ENCODE results near the gene CAPG.

Gene CAPG

GRCh38 chr2:85438201-85439024, 28.2 kb upstream of the CAPG start:
- no peak for DNase-seq

DNA sequence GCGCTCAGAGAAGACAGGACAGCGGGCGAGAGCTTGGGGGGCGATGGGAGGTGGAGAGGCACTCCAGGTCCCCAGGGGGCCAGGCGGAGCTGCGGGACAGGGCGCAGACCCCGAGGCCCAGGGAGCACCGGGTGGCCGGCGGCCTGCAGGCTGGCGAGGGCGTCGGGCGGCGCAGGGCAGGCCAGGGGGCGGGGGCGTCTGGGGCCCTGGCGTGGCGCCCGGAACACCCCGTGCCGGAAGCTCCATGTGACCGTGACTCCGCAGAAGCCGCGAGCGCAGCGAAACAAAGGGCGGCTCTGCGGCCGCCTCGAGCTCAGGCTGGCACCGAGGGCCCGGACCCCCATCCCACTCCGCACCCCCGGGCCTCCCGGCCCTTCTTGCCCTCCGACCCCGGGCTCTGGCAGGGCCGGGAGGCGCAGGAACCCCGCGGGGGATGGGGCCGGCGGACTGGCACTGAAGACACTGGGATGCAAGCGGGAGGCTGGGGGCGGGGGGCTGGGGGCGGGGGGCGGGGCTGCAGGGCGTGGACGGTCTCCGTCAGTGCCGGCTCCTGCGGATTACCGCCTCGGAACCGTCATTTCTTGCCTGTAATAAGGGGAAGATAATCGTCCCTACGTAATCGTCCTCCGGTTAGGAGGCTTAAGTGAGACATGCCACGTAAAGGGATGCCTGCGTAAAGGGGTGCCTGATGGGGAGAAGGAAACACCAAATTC, 27.5 kb upstream of the CAPG start:
- peak; percentile 86 for DNase-seq

- no peak for DNase-seq
These were observed 26.8 kb upstream of the CAPG start for GRCh38 chr2:85436836-85437487.

- no peak for DNase-seq
These were observed 26.0 kb upstream of the CAPG start for GRCh38 chr2:85435981-85436835.

- no peak for DNase-seq
These were observed 25.2 kb upstream of the CAPG start for GRCh38 chr2:85435220-85435958.

- no peak for DNase-seq
These were observed 24.5 kb upstream of the CAPG start for GRCh38 chr2:85434696-85435095.

- no peak for DNase-seq
These were observed 23.4 kb upstream of the CAPG start for GRCh38 chr2:85433511-85434089.

DNA sequence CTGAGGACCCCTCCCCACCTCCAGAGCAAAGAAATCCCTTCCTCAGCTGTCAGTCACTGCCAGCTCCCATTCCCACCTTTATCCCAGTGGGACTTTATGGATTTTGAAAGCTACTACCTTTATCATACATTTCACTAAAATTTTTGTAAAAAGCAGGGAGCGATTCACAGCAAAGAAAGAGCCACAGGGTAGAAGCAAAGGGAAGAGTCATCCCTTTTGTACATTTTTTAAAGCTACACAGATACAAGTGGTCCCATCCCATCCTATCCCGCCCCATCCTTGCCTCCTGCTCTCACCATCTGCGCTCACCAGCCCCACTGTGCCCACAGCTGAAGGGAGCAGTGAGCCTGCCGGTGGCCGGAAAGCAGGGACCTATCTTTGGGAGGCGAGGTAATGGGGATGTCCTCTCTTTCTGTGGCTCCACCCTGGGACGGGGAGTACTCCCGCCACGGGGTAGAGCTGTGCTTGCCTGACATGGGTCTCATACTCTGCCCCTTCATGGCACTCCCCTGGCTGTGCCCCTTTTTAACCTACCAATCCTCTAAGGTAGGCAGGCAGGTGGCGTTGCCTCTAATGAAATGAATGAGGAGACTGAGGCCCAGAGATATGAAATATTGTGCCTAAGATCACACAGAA, 21.5 kb upstream of the CAPG start:
- no peak for DNase-seq

- DNase-seq: no peak
These were observed 20.8 kb upstream of the CAPG start for GRCh38 chr2:85430752-85431569.

- DNase-seq: no peak
These were observed 19.7 kb upstream of the CAPG start for GRCh38 chr2:85429924-85430289.

DNA sequence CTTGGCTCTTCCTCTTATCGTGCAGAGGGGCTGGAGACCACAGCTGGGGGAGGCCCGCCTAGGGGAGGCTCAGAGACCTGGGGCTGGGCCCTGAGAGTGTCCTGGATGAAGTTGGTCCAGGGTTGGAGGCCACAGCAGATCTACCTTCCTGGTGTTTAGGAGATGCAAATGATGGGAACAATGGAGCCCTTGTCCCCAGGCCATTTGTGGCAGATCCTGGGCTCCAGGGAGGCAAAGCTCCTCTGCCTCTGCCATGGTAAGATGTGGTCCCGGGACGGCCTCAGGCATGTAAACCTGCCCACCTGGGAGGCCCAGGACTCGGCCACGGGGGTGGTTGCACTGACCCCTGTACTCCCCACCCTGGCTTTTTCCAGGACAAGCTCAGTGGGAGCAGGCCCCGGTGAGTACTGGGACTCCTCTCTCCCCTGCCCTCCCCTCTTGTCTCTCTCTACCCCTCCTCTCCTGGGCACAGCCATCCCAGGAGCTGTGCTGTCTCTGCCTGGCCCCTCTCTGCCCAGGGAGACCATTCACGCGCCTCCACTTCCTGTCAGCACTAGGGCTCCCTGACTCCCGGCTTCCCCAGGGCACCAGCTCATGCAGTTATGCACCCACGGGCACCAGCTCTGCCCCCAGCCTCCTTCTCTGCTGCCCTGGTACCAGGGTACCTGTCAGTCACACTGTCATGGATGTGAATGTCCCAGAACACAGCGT, 19.2 kb upstream of the CAPG start:
- no peak for DNase-seq

GRCh38 chr2:85428343-85428881, 18.2 kb upstream of the CAPG start:
- DNase-seq: no peak

DNA sequence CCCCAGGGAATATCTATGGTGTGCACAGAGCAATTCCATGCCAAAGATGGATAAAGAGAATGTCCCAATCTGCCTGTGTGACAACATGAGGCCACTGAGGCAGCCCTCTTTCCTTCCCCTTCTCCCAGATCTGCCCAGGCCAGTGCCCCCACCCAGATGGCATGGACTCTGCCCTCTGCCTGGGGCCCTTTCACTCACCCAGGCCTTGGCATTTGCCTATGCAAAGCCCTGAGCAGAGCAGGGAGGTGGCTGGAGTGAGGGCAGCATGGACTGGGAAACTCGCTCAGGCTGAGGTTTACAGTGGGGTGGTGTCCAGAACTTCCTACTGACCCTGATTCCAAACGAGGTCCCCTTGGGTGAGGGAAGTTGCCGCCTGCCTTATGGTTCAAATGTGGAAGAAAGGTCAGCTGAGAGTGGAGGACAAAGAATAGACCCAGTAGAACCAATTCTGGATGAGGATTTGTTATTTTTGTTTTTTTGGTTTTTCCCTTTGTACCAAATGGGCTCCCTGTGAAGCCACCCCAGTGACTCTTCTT, 17.2 kb upstream of the CAPG start:
- DNase-seq: no peak

- no peak for DNase-seq
These were observed 15.4 kb upstream of the CAPG start for GRCh38 chr2:85425588-85425987.

- DNase-seq: no peak
These were observed 13.4 kb upstream of the CAPG start for GRCh38 chr2:85423525-85423924.

DNA sequence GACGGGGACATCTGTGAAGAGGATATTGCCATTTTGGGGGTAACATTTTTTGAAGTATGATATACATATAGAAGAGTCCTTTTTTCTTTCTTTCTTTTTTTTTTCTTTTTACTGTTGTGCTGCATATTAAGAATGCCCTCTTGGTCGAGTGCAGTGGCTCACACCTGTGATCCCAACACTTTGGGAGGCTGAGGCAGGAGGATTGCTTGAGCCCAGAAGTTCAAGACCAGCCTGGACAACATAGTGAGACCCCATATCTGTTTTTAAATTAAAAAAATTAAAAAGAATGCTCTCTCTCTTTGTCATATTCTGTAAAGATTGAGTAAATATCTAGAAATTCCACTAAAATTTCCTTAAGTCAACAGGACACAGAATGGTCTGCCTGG, 11.9 kb upstream of the CAPG start:
- DNase-seq: no peak

DNA sequence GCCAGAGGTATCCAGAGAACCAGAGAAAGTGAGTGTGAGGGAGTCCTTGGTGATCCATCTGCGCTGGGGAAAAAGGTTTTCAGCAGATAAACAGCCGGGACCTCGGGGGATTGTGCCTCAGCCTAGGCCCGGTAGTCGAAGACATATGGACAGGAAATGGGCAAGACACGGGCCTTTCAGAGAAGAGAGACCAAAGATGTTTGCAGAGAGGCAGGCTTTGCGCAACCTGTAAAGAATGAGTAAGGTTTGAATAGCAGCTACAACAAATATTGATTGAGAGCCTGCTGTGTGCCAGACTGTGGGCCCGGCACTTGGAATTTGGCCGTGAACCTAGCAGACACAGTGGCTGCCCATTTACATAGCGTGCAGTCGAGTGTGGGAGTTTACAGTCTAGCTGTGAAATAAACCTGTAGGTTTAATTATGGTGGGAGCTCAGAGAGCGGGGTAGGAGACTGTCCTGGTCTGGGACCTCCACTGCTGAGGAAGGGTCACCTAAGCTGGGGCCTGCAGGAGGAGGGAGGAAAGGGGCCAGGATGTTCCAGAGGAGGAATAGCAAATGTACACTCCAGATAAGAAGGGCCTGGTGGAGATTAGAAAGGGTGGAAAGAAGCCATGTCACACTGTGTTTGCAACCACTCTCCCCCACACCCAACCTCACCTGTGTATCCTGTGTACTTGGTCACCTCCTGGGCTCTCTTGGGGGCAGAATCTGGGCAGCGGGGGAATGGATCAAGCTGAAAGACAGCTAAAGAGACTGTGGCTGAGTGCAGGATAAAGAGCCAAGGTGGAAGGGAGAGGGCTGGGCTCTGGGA, 11.3 kb upstream of the CAPG start:
- DNase-seq: no peak

DNA sequence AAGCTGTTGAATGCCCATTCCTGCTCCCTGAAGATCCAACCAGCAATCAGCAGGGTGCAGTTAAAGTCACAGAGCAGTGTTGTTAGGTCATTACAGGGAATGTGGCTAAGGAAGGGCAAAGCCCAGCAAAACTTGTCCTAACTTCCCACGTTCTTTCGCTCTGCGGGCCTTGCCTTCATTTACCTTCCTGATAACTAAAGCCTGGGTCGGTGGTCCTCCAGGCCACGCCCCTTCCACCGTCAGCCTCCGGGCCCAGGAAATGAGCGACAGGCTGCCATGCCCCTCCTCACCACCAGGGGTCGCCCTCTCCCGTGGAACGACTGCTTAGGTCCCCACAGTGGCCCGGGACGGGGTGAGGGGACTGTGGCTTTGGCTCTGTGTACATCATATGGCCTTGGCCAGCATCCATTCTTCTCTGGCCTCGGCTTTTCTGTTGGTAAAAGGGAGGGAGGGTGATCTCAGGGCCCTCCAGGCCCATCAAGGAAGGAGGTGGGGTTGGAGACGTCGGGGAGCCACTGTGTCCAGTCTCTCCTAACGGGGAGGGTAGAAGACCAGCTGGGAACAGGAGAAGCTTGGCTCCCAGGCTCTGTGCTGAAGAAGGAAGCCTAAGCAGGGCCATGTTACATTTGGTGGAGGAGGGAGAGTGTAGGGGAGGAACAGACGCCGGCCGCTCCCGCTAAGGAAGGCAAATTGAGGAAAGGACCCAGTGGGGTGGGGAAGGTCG, 10.5 kb upstream of the CAPG start:
- DNase-seq: peak; percentile 94
